Lower leg skin (tissue), 4 donors: ENCODE measurements around the gene PERP. TPM values are rescaled to one million over a fixed set of nuclear protein-coding genes. Genes with fewer than 3 reads are reported as not detected.

ENCODE experiments used
- DNase-seq, 2 donors: peaks; one replicate each; pipeline ENCODE4 v3.0.0-alpha.2; 2019; ENCODE audit warnings: low spot score in 2 of 2
- H3K4me3 ChIP-seq: fragments of 200-600 bp; sonication (generic); 2 replicates; pipeline ENCODE4 v1.5.1; 2017; ENCODE audit warnings: mild to moderate bottlenecking, low read depth; ENCODE audit not compliant: poor library complexity, severe bottlenecking
- POLR2A ChIP-seq, 2 donors: fragments of 450-650 bp; IDR thresholded peaks; one replicate each; pipeline ENCODE4 v1.6.1; 2016 to 2017; ENCODE audit warnings: antibody characterized with exemption in 2 of 2, mild to moderate bottlenecking in 1 of 2, moderate library complexity in 1 of 2
- WGBS, 2 donors: methylation state at CpG; one replicate each; pipeline ENCODE4 v1.1.5; 2018; 5-methylcytosine and 5-hydroxymethylcytosine counted together
- intact Hi-C: fragments of 100-400 bp; cut with DNase I; formaldehyde crosslinking; loops from one replicate; pipeline ENCODE4 v1.15.0; 2023; ENCODE audit warnings: low total_unique reads
- total RNA-seq, 4 donors: library from RNA; depleted of rRNA; stranded (reverse); fragments of >200 nt; gene quantifications; one replicate each; pipeline ENCODE4 v1.1.0, GENCODE V29; 2016
- TF ChIP-seq, protein P1 (sequence below), 3 donors: fragments of 450-650 bp; IDR thresholded peaks; one replicate each; pipeline ENCODE4 v1.5.1; 2016; ENCODE audit warnings: antibody characterized with exemption in 3 of 3, mild to moderate bottlenecking in 3 of 3, moderate library complexity in 2 of 3

The PERP gene
- total RNA-seq, 4 donors from 2014 or later: 1,452 to 1,932 (median 1,836) TPM

DNA sequence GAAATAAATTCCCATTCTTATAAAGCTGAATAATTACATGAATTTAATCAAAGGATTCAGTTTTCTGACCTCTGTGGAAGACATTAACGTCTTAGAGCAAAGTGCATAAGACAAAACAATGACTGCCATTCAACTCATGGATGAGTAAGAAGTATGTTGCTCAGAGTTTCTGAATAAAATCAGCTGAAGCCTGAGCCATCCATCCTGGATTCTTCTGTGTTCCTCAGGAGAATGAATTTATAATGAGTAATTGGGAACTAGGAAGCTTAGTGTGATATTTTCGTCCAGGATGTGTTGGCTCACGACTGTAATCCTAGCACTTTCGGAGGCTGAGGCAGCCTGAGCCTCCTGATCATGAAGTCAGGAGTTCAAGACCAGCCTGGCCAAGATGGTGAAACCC lies 62.8 kb downstream of the PERP start:
- intact Hi-C loops: no loop called here
- DNase-seq: no peak
- TF ChIP-seq, protein P1, sequence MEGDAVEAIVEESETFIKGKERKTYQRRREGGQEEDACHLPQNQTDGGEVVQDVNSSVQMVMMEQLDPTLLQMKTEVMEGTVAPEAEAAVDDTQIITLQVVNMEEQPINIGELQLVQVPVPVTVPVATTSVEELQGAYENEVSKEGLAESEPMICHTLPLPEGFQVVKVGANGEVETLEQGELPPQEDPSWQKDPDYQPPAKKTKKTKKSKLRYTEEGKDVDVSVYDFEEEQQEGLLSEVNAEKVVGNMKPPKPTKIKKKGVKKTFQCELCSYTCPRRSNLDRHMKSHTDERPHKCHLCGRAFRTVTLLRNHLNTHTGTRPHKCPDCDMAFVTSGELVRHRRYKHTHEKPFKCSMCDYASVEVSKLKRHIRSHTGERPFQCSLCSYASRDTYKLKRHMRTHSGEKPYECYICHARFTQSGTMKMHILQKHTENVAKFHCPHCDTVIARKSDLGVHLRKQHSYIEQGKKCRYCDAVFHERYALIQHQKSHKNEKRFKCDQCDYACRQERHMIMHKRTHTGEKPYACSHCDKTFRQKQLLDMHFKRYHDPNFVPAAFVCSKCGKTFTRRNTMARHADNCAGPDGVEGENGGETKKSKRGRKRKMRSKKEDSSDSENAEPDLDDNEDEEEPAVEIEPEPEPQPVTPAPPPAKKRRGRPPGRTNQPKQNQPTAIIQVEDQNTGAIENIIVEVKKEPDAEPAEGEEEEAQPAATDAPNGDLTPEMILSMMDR (IDR thresholded peaks at IDR 0.05): no peak
- TF ChIP-seq POLR2A (IDR thresholded peaks at IDR 0.05): no peak
- 73 to 82% methylated on average over 4 of the region's 4 CpGs for WGBS, 2 donors
- H3K4me3 ChIP-seq: no peak overlapping the region

Other genes with a start within 250 kb of the PERP start
- gene TNFAIP3, start 240.2 kb downstream of the PERP start, total RNA-seq: 10 to 100 TPM; 13.4 to 29.9 (median 26.2) TPM
- gene ARFGEF3, start 54.5 kb upstream of the PERP start, total RNA-seq: 10 to 100 TPM in 2 of 4 donors, 1 to 10 TPM in 2; 2.8 to 11.8 (median 7.8) TPM
- not detected for gene PBOV1, start 111.1 kb upstream of the PERP start, total RNA-seq